Measurements from ENCODE around the gene WAC. TPM values are rescaled to one million over a fixed set of nuclear protein-coding genes. Genes with fewer than 3 reads are reported as not detected.
"Not testable (repeated sequence)": the region's sequence is repeated elsewhere in the genome, so short reads cannot be mapped to it uniquely, and the experiment has no call there.

WAC gene
- total and polyA plus RNA-seq, 9 donors, result 60.5 to 164 (median 113) TPM

DNA sequence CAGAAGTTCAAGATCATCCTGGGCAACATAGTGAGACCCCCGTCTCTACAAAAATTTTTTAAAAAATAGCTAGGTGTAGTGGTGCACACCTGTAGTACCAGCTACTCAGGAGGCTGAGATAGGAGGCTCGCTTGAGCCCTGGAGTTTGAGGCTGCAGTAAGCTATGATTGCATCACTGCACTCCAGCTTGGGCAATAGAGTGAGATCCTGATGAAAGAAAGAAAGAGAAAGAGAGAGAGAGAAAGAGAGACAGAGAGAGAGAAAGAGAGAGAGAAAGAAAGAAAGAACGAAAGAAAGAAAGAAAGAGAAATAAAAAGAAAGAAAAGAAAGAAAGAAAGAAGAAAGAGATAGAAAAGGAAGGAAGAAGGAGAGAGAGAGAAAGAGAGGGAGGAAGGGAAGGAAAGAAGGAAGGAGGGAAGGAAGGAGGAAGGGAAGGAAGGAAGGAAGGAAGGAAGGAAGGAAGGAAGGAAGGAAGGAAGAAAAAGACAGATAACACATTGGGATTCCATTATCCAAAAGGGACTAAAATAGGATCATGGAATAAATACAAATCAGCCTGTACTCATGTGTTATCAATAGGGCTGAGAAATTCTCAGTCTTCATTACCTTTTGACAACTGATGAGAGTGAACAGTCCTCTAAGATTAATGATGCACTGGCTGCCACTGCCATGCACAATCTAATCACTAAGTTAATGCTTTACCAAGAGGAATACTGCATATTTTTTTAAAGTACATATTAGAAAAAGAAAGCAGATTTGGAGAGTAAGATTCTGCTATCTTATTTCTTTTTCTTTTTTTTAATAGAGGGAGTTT, 35.4 kb upstream of the WAC start:
- no peak overlapping the region for H3K4me3 ChIP-seq
- intact Hi-C loops (cut with DNase I), result no loop called here
- no peak for TF ChIP-seq EP300 (IDR thresholded peaks at IDR 0.05)
- TF ChIP-seq, protein P1, sequence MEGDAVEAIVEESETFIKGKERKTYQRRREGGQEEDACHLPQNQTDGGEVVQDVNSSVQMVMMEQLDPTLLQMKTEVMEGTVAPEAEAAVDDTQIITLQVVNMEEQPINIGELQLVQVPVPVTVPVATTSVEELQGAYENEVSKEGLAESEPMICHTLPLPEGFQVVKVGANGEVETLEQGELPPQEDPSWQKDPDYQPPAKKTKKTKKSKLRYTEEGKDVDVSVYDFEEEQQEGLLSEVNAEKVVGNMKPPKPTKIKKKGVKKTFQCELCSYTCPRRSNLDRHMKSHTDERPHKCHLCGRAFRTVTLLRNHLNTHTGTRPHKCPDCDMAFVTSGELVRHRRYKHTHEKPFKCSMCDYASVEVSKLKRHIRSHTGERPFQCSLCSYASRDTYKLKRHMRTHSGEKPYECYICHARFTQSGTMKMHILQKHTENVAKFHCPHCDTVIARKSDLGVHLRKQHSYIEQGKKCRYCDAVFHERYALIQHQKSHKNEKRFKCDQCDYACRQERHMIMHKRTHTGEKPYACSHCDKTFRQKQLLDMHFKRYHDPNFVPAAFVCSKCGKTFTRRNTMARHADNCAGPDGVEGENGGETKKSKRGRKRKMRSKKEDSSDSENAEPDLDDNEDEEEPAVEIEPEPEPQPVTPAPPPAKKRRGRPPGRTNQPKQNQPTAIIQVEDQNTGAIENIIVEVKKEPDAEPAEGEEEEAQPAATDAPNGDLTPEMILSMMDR (IDR thresholded peaks at IDR 0.05), result no peak
- no peak for TF ChIP-seq POLR2A (IDR thresholded peaks at IDR 0.05)
- no peaks in the 10 kb centered on the region for H3K27me3 ChIP-seq
- no peak overlapping the region for H3K27ac ChIP-seq
- no peak for DNase-seq
- H3K4me1 ChIP-seq (ENCODE audit: insufficient read depth), result no peaks in the 10 kb centered on the region
- H3K36me3 ChIP-seq, result no peaks in the 10 kb centered on the region
- WGBS, 3 donors, result 67 to 92% (median 77%) methylated on average over 2 to 3 of the region's 3 CpGs
- no peaks in the 10 kb centered on the region for H3K9me3 ChIP-seq

- H3K4me1 ChIP-seq (ENCODE audit: insufficient read depth); H3K4me3 ChIP-seq; DNase-seq; H3K36me3 ChIP-seq; H3K27me3 ChIP-seq; H3K9me3 ChIP-seq; intact Hi-C loops (cut with DNase I); H3K27ac ChIP-seq: not testable (repeated sequence)
- 34 to 42% (median 39%) methylated on average over 5 of the region's 5 CpGs for WGBS, 3 donors
These were observed 32.7 kb upstream of the WAC start for GRCh38 chr10:28500203-28500602.

GRCh38 chr10:28503114-28503513, 29.8 kb upstream of the WAC start:
- Histone ChIP-seq H3K36me3 (no peaks in the 10 kb centered on the region), H3K27me3 (no peaks in the 10 kb centered on the region), H3K4me1 (ENCODE audit: insufficient read depth) (no peaks in the 10 kb centered on the region), H3K27ac (no peak overlapping the region), H3K9me3 (no peaks in the 10 kb centered on the region), H3K4me3 (no peak overlapping the region)
- intact Hi-C loops (cut with DNase I), result no loop called here
- DNase-seq, result no peak
- WGBS, 3 donors, result 57 to 73% (median 67%) methylated on average over 3 of the region's 3 CpGs
- TF ChIP-seq POLR2A (IDR thresholded peaks at IDR 0.05), result no peak
- TF ChIP-seq, protein P1 (IDR thresholded peaks at IDR 0.05), result no peak
- TF ChIP-seq EP300 (IDR thresholded peaks at IDR 0.05), result no peak

- H3K4me1 ChIP-seq (ENCODE audit: insufficient read depth), result no peaks in the 10 kb centered on the region
- intact Hi-C loops (cut with DNase I), result no loop called here
- no peaks in the 10 kb centered on the region for H3K27me3 ChIP-seq
- H3K4me3 ChIP-seq, result no peak overlapping the region
- WGBS, 3 donors, result 82 to 86% (median 83%) methylated on average over 4 of the region's 4 CpGs
- H3K27ac ChIP-seq, result no peak overlapping the region
- H3K36me3 ChIP-seq, result no peaks in the 10 kb centered on the region
- TF ChIP-seq, protein P1 (IDR thresholded peaks at IDR 0.05), result no peak
- TF ChIP-seq POLR2A (IDR thresholded peaks at IDR 0.05) (no peak), EP300 (IDR thresholded peaks at IDR 0.05) (no peak)
- no peaks in the 10 kb centered on the region for H3K9me3 ChIP-seq
- DNase-seq, result no peak
These were observed 27.5 kb upstream of the WAC start for GRCh38 chr10:28505359-28505959.
